Endometrial microvascular endothelial cells (primary cell): ENCODE measurements around the gene POGZ. TPM values are rescaled to one million over a fixed set of nuclear protein-coding genes. Genes with fewer than 3 reads are reported as not detected.
"Not testable (repeated sequence)": the region's sequence is repeated elsewhere in the genome, so short reads cannot be mapped to it uniquely, and the experiment has no call there.

ENCODE experiments used
- in situ Hi-C: cut with HindIII; loops from 2 replicates; pipeline ENCODE4 v1.10.0; 2017; ENCODE audit warnings: low sequenced_read_pairs, low pct_unique_long_range_greater_than_20kb; ENCODE audit errors: inconsistent ontology term
- total RNA-seq: library from RNA; depleted of rRNA; stranded (reverse); fragments of >200 nt; gene quantifications from one replicate; pipeline ENCODE4 v1.2.3, GENCODE V29; 2015; ENCODE audit errors: inconsistent ontology term

POGZ gene
- total RNA-seq, 1 donor from 2014 or later: 19.2 TPM

- in situ Hi-C loops: no loop called here
These were observed 22.3 kb downstream of the POGZ start for GRCh38 chr1:151436985-151437384.

GRCh38 chr1:151435174-151435573, 24.1 kb downstream of the POGZ start:
- in situ Hi-C loops: no loop called here

GRCh38 chr1:151433827-151434226, 25.5 kb downstream of the POGZ start:
- in situ Hi-C loops: not testable (repeated sequence)

- in situ Hi-C loops: no loop called here
These were observed 31.2 kb downstream of the POGZ start for GRCh38 chr1:151428068-151428467.

GRCh38 chr1:151425103-151425502, 34.2 kb downstream of the POGZ start:
- in situ Hi-C loops: no loop called here

GRCh38 chr1:151419819-151420218, 39.5 kb downstream of the POGZ start:
- in situ Hi-C loops: no loop called here

- in situ Hi-C loops: no loop called here
These were observed 41.2 kb downstream of the POGZ start for GRCh38 chr1:151418081-151418480.

- in situ Hi-C loops: no loop called here
These were observed 43.1 kb downstream of the POGZ start for GRCh38 chr1:151416231-151416630.

GRCh38 chr1:151411884-151412283, 47.4 kb downstream of the POGZ start:
- in situ Hi-C loops: no loop called here

- in situ Hi-C loops: no loop called here
These were observed 50.4 kb downstream of the POGZ start for GRCh38 chr1:151408891-151409290.

GRCh38 chr1:151407304-151407703, 52.0 kb downstream of the POGZ start:
- in situ Hi-C loops: no loop called here

GRCh38 chr1:151406176-151406575, 53.1 kb downstream of the POGZ start:
- in situ Hi-C loops: no loop called here

- in situ Hi-C loops: no loop called here
These were observed 53.9 kb downstream of the POGZ start for GRCh38 chr1:151405187-151405951.

- in situ Hi-C loops: no loop called here
These were observed 55.7 kb downstream of the POGZ start for GRCh38 chr1:151403612-151404011.

- in situ Hi-C loops: no loop called here
These were observed 56.5 kb downstream of the POGZ start for GRCh38 chr1:151402764-151403163.

- in situ Hi-C loops: no loop called here
These were observed 57.4 kb downstream of the POGZ start for GRCh38 chr1:151401860-151402259.

GRCh38 chr1:151401125-151401788, 58.0 kb downstream of the POGZ start:
- in situ Hi-C loops: no loop called here

GRCh38 chr1:151399324-151400171, 59.7 kb downstream of the POGZ start, which contains the start of gene PSMB4:
PSMB4 (plus strand) TSS chr1:151399573; CDS start chr1:151399588, 15 bp downstream.
- in situ Hi-C loops: no loop called here

- in situ Hi-C loops: not testable (repeated sequence)
These were observed 63.0 kb downstream of the POGZ start for GRCh38 chr1:151396265-151396664.
